NCI-H1694 (cell line): ENCODE results near the gene TCF25.
A peak's percentile ranks its signal among the peaks of the same experiment; 100 is the strongest.
"Not testable (repeated sequence)": the region's sequence is repeated elsewhere in the genome, so short reads cannot be mapped to it uniquely, and the experiment has no call there.

ENCODE experiments used
- DNase-seq: peaks from one replicate; lab custom pipeline; 2025; lab: John Stamatoyannopoulos, UW

TCF25 gene

GRCh38 chr16:89873109-89873971 is at the start of gene TCF25:
Gene TCF25, plus strand, starts transcription at chr16:89873592. Its CDS starts 76 bp downstream, at chr16:89873668.
- DNase-seq, result peak; percentile 59

GRCh38 chr16:89823824-89824148 is 49.6 kb upstream of the TCF25 start:
- not testable (repeated sequence) for DNase-seq

- DNase-seq, result no peak
Measured at GRCh38 chr16:89826531-89827382, 46.6 kb upstream of the TCF25 start.

GRCh38 chr16:89827383-89828198 is 45.8 kb upstream of the TCF25 start:
- DNase-seq, result no peak

- DNase-seq, result no peak
Measured at GRCh38 chr16:89828199-89828869, 45.1 kb upstream of the TCF25 start, which contains the start of gene SPIRE2. Gene SPIRE2, plus strand, starts transcription at chr16:89828475. Its CDS starts 76 bp downstream, at chr16:89828551.

GRCh38 chr16:89828870-89829629 is 44.3 kb upstream of the TCF25 start:
- DNase-seq, result no peak

GRCh38 chr16:89829630-89830437 is 43.6 kb upstream of the TCF25 start:
- DNase-seq, result no peak

- DNase-seq, result no peak
Measured at GRCh38 chr16:89831810-89832328, 41.5 kb upstream of the TCF25 start.

GRCh38 chr16:89833664-89834363 is 39.6 kb upstream of the TCF25 start:
- DNase-seq, result not testable (repeated sequence)

- DNase-seq, result not testable (repeated sequence)
Measured at GRCh38 chr16:89834813-89835363, 38.5 kb upstream of the TCF25 start.

- DNase-seq, result not testable (repeated sequence)
Measured at GRCh38 chr16:89836484-89836883, 36.9 kb upstream of the TCF25 start.

- no peak for DNase-seq
Measured at GRCh38 chr16:89837014-89837546, 36.3 kb upstream of the TCF25 start.

GRCh38 chr16:89841275-89841674 is 32.1 kb upstream of the TCF25 start:
- DNase-seq, result no peak

- no peak for DNase-seq
Measured at GRCh38 chr16:89842471-89843408, 30.7 kb upstream of the TCF25 start.

- DNase-seq, result no peak
Measured at GRCh38 chr16:89843409-89844350, 29.7 kb upstream of the TCF25 start.

- DNase-seq, result no peak
Measured at GRCh38 chr16:89844739-89845339, 28.6 kb upstream of the TCF25 start.
